ENCODE measurements around the gene ALDH2.

The ALDH2 gene

DNA sequence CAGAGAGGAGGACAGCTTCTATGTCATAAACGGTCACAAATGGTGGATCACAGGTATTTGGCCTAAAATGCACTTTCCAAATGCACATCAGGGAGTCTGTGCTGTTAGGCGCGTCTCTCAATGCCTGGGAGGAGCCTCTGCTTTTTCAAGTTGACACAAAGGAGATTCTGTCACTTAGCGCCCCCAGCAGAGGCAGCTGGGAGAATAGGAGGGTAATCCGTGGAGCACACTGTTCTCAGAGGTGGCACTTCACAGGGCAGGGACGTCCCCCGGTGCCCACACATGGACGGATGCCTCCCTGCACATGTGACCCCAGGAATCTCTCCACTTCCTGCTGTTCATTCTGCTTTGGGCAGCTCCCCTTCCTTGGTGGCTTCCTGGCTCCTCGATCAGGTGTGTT, 19.4 kb upstream of the ALDH2 start:
- H3K4me3 ChIP-seq (ENCODE audit: low read depth, low read length, poor library complexity, severe bottlenecking) = no peak overlapping the region
- no peaks in the 10 kb centered on the region for H3K36me3 ChIP-seq (ENCODE audit: insufficient read depth, low read length)
- H2AFZ ChIP-seq (ENCODE audit: low read length) = no peak overlapping the region
- H4K20me1 ChIP-seq (ENCODE audit: insufficient read depth, low read length) = no peaks in the 10 kb centered on the region
- H3K9ac ChIP-seq (ENCODE audit: low read length) = no peak overlapping the region
- no peaks in the 10 kb centered on the region for H3K9me3 ChIP-seq (ENCODE audit: low read length)
- no peaks in the 10 kb centered on the region for H3K27me3 ChIP-seq (ENCODE audit: insufficient read depth, low read length)
- H3K4me2 ChIP-seq (ENCODE audit: low read length) = no peak overlapping the region
- H3K4me1 ChIP-seq (ENCODE audit: insufficient read depth, low read length, severe bottlenecking) = no peaks in the 10 kb centered on the region
- TF ChIP-seq, protein P1, sequence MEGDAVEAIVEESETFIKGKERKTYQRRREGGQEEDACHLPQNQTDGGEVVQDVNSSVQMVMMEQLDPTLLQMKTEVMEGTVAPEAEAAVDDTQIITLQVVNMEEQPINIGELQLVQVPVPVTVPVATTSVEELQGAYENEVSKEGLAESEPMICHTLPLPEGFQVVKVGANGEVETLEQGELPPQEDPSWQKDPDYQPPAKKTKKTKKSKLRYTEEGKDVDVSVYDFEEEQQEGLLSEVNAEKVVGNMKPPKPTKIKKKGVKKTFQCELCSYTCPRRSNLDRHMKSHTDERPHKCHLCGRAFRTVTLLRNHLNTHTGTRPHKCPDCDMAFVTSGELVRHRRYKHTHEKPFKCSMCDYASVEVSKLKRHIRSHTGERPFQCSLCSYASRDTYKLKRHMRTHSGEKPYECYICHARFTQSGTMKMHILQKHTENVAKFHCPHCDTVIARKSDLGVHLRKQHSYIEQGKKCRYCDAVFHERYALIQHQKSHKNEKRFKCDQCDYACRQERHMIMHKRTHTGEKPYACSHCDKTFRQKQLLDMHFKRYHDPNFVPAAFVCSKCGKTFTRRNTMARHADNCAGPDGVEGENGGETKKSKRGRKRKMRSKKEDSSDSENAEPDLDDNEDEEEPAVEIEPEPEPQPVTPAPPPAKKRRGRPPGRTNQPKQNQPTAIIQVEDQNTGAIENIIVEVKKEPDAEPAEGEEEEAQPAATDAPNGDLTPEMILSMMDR (IDR thresholded peaks at IDR 0.05; ENCODE audit: low read length) = no peak
- TF ChIP-seq EZH2 (IDR thresholded peaks at IDR 0.05; ENCODE audit: borderline replicate concordance, low read length) = no peak
- H3F3A ChIP-seq (ENCODE audit: insufficient read depth, low read length) = no peaks in the 10 kb centered on the region
- no peaks in the 10 kb centered on the region for H3K79me2 ChIP-seq (ENCODE audit: insufficient read depth, low read length)
- H3K9me2 ChIP-seq (ENCODE audit: low read depth, low read length) = no peaks in the 10 kb centered on the region
- no peak overlapping the region for H3K27ac ChIP-seq (ENCODE audit: low read depth, low read length, poor library complexity, severe bottlenecking)

DNA sequence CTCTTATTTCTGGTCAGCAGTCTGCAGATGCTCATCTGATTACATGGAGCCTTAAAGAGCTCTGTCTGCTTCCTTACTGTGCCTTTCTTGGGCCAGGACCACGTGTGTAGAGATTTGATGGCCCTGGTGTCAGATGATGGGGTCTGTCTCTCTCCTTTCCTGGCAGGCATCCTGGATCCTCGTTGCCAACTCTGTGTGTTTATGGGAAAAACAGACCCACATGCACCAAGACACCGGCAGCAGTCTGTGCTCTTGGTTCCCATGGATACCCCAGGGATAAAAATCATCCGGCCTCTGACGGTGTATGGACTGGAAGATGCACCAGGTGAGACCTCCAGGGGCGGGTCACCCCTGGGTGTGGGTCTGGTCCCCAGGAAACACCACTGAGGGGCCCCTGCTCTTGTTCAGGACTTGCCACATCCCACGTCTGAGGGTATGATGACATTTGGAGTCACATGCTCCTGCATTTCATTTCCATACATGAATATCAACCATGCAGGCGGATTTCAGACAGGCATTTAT, 18.5 kb upstream of the ALDH2 start:
- H3F3A ChIP-seq (ENCODE audit: insufficient read depth, low read length) = no peaks in the 10 kb centered on the region
- H3K9me2 ChIP-seq (ENCODE audit: low read depth, low read length) = no peaks in the 10 kb centered on the region
- H3K79me2 ChIP-seq (ENCODE audit: insufficient read depth, low read length) = no peaks in the 10 kb centered on the region
- no peak overlapping the region for H2AFZ ChIP-seq (ENCODE audit: low read length)
- no peaks in the 10 kb centered on the region for H3K27me3 ChIP-seq (ENCODE audit: insufficient read depth, low read length)
- no peak overlapping the region for H3K4me2 ChIP-seq (ENCODE audit: low read length)
- no peak overlapping the region for H3K9ac ChIP-seq (ENCODE audit: low read length)
- no peak overlapping the region for H3K27ac ChIP-seq (ENCODE audit: low read depth, low read length, poor library complexity, severe bottlenecking)
- H3K4me1 ChIP-seq (ENCODE audit: insufficient read depth, low read length, severe bottlenecking) = no peaks in the 10 kb centered on the region
- no peak for TF ChIP-seq EZH2 (IDR thresholded peaks at IDR 0.05; ENCODE audit: borderline replicate concordance, low read length)
- TF ChIP-seq, protein P1 (IDR thresholded peaks at IDR 0.05; ENCODE audit: low read length) = no peak
- H3K36me3 ChIP-seq (ENCODE audit: insufficient read depth, low read length) = no peaks in the 10 kb centered on the region
- H3K9me3 ChIP-seq (ENCODE audit: low read length) = no peaks in the 10 kb centered on the region
- H4K20me1 ChIP-seq (ENCODE audit: insufficient read depth, low read length) = no peaks in the 10 kb centered on the region
- no peak overlapping the region for H3K4me3 ChIP-seq (ENCODE audit: low read depth, low read length, poor library complexity, severe bottlenecking)

GRCh38 chr12:111748867-111749266, 17.9 kb upstream of the ALDH2 start:
- H2AFZ ChIP-seq (ENCODE audit: low read length) = no peak overlapping the region
- no peaks in the 10 kb centered on the region for H3K9me3 ChIP-seq (ENCODE audit: low read length)
- no peaks in the 10 kb centered on the region for H3F3A ChIP-seq (ENCODE audit: insufficient read depth, low read length)
- no peaks in the 10 kb centered on the region for H3K4me1 ChIP-seq (ENCODE audit: insufficient read depth, low read length, severe bottlenecking)
- no peaks in the 10 kb centered on the region for H3K27me3 ChIP-seq (ENCODE audit: insufficient read depth, low read length)
- no peak overlapping the region for H3K9ac ChIP-seq (ENCODE audit: low read length)
- H3K79me2 ChIP-seq (ENCODE audit: insufficient read depth, low read length) = no peaks in the 10 kb centered on the region
- H4K20me1 ChIP-seq (ENCODE audit: insufficient read depth, low read length) = no peaks in the 10 kb centered on the region
- no peak overlapping the region for H3K4me3 ChIP-seq (ENCODE audit: low read depth, low read length, poor library complexity, severe bottlenecking)
- H3K36me3 ChIP-seq (ENCODE audit: insufficient read depth, low read length) = no peaks in the 10 kb centered on the region
- no peak for TF ChIP-seq EZH2 (IDR thresholded peaks at IDR 0.05; ENCODE audit: borderline replicate concordance, low read length)
- TF ChIP-seq, protein P1 (IDR thresholded peaks at IDR 0.05; ENCODE audit: low read length) = no peak
- no peaks in the 10 kb centered on the region for H3K9me2 ChIP-seq (ENCODE audit: low read depth, low read length)
- no peak overlapping the region for H3K27ac ChIP-seq (ENCODE audit: low read depth, low read length, poor library complexity, severe bottlenecking)
- no peak overlapping the region for H3K4me2 ChIP-seq (ENCODE audit: low read length)
